ENCODE results near the gene GABRR3. TPM values are rescaled to one million over a fixed set of nuclear protein-coding genes. Genes with fewer than 3 reads are reported as not detected.
"Not testable (repeated sequence)": the region's sequence is repeated elsewhere in the genome, so short reads cannot be mapped to it uniquely, and the experiment has no call there.

GABRR3 gene
- polyA plus RNA-seq, 1 donor (not counting 4 experiments of a cell fraction or from before 2014, with no cell fraction given), result not detected

DNA sequence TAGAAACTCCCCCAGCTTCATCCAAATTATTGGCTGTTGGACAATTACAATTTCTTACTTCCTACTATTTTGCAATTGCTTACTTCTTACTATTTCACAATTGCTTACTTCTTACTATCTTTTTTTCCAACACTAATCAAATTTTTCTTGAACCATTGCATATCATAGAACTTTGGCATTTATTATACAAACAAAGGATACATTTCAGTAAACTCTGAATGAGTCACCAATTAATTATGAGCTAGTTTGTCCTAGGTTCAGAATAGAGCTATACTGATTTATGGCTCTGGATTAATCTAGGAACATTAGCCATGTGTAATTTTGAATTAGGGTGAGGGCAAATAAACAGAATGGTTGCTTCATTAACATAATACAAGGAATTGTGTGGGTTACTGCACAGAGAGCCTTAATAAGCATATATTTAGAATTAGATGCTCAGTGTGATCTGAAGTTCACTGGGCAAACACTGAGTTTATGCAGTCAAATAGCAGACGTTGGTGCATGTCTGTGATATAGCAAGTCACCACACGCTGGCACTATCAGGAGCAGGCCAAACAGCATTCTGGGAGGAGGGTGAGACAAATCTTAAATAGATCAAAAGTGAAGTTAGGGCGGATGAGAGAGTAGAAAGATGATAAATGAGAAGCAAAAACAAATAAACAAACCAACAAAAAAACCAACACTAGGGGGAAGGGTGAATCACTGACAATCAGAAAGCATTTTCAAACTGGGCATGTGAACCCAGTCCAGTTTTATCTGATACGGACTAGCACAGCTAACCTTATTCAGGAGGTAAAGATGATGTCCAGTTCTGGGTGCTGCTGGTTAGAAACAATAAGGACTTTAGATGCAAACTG, 21.5 kb downstream of the GABRR3 start:
- Histone ChIP-seq H3K79me2 (ENCODE audit: control insufficient read depth, insufficient read depth, low read length) (no peaks in the 10 kb centered on the region), H4K20me1 (ENCODE audit: control insufficient read depth, extremely low read depth, insufficient read depth, low read length) (no peaks in the 10 kb centered on the region), H3K4me3 (ENCODE audit: control insufficient read depth in 2 of 3, extremely low read depth in 1 of 3, insufficient read depth in 2 of 3, low read depth in 1 of 3, low read length in 3 of 3) (peak overlapping the region in 1 of 3 experiments; percentile 30), H3K9me1 (ENCODE audit: control insufficient read depth, extremely low read depth, insufficient read depth, low read length) (no peaks in the 10 kb centered on the region), H3K9me3 (ENCODE audit: control insufficient read depth, low read depth, low read length) (no peaks in the 10 kb centered on the region), H2AFZ (ENCODE audit: control insufficient read depth, low read length) (peak overlapping the region; percentile 90), H3K4me1 (ENCODE audit: control insufficient read depth, extremely low read depth, insufficient read depth, low read length) (peaks cover 9% of the 10 kb centered on the region), H3K27me3 (ENCODE audit: control insufficient read depth, extremely low read depth, insufficient read depth, low read length) (no peaks in the 10 kb centered on the region), H3K4me2 (ENCODE audit: control insufficient read depth, extremely low read depth, insufficient read depth, low read depth, low read length) (peak overlapping the region; percentile 61), H3K27ac (ENCODE audit: control insufficient read depth, insufficient read depth, low read length) (no peak overlapping the region), H3K9ac (ENCODE audit: control insufficient read depth, extremely low read depth, insufficient read depth, low read length) (no peak overlapping the region), H3K36me3 (ENCODE audit: control insufficient read depth in 2 of 2, extremely low read depth in 1 of 2, insufficient read depth in 2 of 2, low read length in 2 of 2) (no peaks in the 10 kb centered on the region)
- dilution Hi-C loops (cut with MboI; ENCODE audit: extremely low pct_ligation_motif_present, low sequenced_read_pairs), result no loop called here
- FAIRE-seq, result peak; percentile 92
- DNase-seq (ENCODE audit: low read depth, low spot score), result no peak
- TF ChIP-seq, protein P1, sequence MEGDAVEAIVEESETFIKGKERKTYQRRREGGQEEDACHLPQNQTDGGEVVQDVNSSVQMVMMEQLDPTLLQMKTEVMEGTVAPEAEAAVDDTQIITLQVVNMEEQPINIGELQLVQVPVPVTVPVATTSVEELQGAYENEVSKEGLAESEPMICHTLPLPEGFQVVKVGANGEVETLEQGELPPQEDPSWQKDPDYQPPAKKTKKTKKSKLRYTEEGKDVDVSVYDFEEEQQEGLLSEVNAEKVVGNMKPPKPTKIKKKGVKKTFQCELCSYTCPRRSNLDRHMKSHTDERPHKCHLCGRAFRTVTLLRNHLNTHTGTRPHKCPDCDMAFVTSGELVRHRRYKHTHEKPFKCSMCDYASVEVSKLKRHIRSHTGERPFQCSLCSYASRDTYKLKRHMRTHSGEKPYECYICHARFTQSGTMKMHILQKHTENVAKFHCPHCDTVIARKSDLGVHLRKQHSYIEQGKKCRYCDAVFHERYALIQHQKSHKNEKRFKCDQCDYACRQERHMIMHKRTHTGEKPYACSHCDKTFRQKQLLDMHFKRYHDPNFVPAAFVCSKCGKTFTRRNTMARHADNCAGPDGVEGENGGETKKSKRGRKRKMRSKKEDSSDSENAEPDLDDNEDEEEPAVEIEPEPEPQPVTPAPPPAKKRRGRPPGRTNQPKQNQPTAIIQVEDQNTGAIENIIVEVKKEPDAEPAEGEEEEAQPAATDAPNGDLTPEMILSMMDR (optimal IDR thresholded peaks at IDR 0.05 in 1 of 3, IDR thresholded peaks at IDR 0.05 in 1 of 3, conservative IDR thresholded peaks at IDR 0.05 in 1 of 3; ENCODE audit: extremely low read depth in 1 of 3, insufficient read depth in 2 of 3, low read length in 3 of 3), result peak; percentile 4 to 34 (median 24)
- TF ChIP-seq EZH2 (IDR thresholded peaks at IDR 0.05; ENCODE audit: low read length), result no peak

DNA sequence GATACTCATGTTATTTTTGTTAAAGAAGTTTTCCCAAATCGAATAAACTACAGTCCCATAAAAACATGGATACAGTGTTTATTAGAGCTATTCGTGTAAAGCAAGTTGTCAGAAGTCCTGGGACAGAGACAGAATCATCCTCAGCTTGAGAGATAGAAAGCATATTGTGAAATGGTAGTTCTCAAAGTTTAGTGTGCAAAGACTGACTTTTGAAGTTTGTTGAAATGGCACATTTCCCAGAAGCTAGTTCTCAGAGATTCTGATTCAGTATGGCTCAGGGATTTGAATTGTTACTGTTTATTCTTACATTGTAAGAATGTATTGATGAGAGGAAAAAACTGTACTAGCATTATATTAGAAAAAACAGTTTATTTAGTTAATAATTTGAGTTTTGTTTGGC, 22.1 kb downstream of the GABRR3 start:
- dilution Hi-C loops (cut with MboI; ENCODE audit: extremely low pct_ligation_motif_present, low sequenced_read_pairs), result no loop called here
- Histone ChIP-seq H2AFZ (ENCODE audit: control insufficient read depth, low read length) (no peak overlapping the region), H3K9me1 (ENCODE audit: control insufficient read depth, extremely low read depth, insufficient read depth, low read length) (no peaks in the 10 kb centered on the region), H3K4me2 (ENCODE audit: control insufficient read depth, extremely low read depth, insufficient read depth, low read depth, low read length) (no peak overlapping the region), H3K9me3 (ENCODE audit: control insufficient read depth, low read depth, low read length) (no peaks in the 10 kb centered on the region), H3K36me3 (ENCODE audit: control insufficient read depth in 2 of 2, extremely low read depth in 1 of 2, insufficient read depth in 2 of 2, low read length in 2 of 2) (no peaks in the 10 kb centered on the region), H3K27ac (ENCODE audit: control insufficient read depth, insufficient read depth, low read length) (no peak overlapping the region), H3K79me2 (ENCODE audit: control insufficient read depth, insufficient read depth, low read length) (no peaks in the 10 kb centered on the region), H4K20me1 (ENCODE audit: control insufficient read depth, extremely low read depth, insufficient read depth, low read length) (no peaks in the 10 kb centered on the region), H3K9ac (ENCODE audit: control insufficient read depth, extremely low read depth, insufficient read depth, low read length) (no peak overlapping the region), H3K4me1 (ENCODE audit: control insufficient read depth, extremely low read depth, insufficient read depth, low read length) (peaks cover 9% of the 10 kb centered on the region), H3K27me3 (ENCODE audit: control insufficient read depth, extremely low read depth, insufficient read depth, low read length) (no peaks in the 10 kb centered on the region), H3K4me3 (ENCODE audit: control insufficient read depth in 2 of 3, extremely low read depth in 1 of 3, insufficient read depth in 2 of 3, low read depth in 1 of 3, low read length in 3 of 3) (no peak overlapping the region)
- DNase-seq (ENCODE audit: low read depth, low spot score) (no peak), FAIRE-seq (no peak)
- no peak for TF ChIP-seq EZH2 (IDR thresholded peaks at IDR 0.05; ENCODE audit: low read length)
- TF ChIP-seq, protein P1 (optimal IDR thresholded peaks at IDR 0.05 in 1 of 3, IDR thresholded peaks at IDR 0.05 in 1 of 3, conservative IDR thresholded peaks at IDR 0.05 in 1 of 3; ENCODE audit: extremely low read depth in 1 of 3, insufficient read depth in 2 of 3, low read length in 3 of 3), result no peak

GRCh38 chr3:98010883-98011449, 24.1 kb downstream of the GABRR3 start:
- H3K4me2 ChIP-seq (ENCODE audit: control insufficient read depth, extremely low read depth, insufficient read depth, low read depth, low read length); H3K79me2 ChIP-seq (ENCODE audit: control insufficient read depth, insufficient read depth, low read length); H3K27ac ChIP-seq (ENCODE audit: control insufficient read depth, insufficient read depth, low read length); H3K4me1 ChIP-seq (ENCODE audit: control insufficient read depth, extremely low read depth, insufficient read depth, low read length); H3K9me1 ChIP-seq (ENCODE audit: control insufficient read depth, extremely low read depth, insufficient read depth, low read length); H3K9me3 ChIP-seq (ENCODE audit: control insufficient read depth, low read depth, low read length); FAIRE-seq; H4K20me1 ChIP-seq (ENCODE audit: control insufficient read depth, extremely low read depth, insufficient read depth, low read length); DNase-seq (ENCODE audit: low read depth, low spot score); H3K4me3 ChIP-seq (ENCODE audit: control insufficient read depth in 2 of 3, extremely low read depth in 1 of 3, insufficient read depth in 2 of 3, low read depth in 1 of 3, low read length in 3 of 3); H3K36me3 ChIP-seq (ENCODE audit: control insufficient read depth in 2 of 2, extremely low read depth in 1 of 2, insufficient read depth in 2 of 2, low read length in 2 of 2); H3K9ac ChIP-seq (ENCODE audit: control insufficient read depth, extremely low read depth, insufficient read depth, low read length); H2AFZ ChIP-seq (ENCODE audit: control insufficient read depth, low read length); H3K27me3 ChIP-seq (ENCODE audit: control insufficient read depth, extremely low read depth, insufficient read depth, low read length); dilution Hi-C loops (cut with MboI; ENCODE audit: extremely low pct_ligation_motif_present, low sequenced_read_pairs): not testable (repeated sequence)
